Measurements from ENCODE around the gene NEUROD1.

- no peak for TF ChIP-seq POLR2A (IDR thresholded peaks at IDR 0.05; ENCODE audit: low read length)
- no peak for TF ChIP-seq GATA1 (IDR thresholded peaks at IDR 0.05; ENCODE audit: low read depth, low read length)
Observed at GRCh38 chr2:181723731-181724130, 43.4 kb upstream of the NEUROD1 start.
